ENCODE measurements around the gene DYNLL2.
"Not testable (repeated sequence)": the region's sequence is repeated elsewhere in the genome, so short reads cannot be mapped to it uniquely, and the experiment has no call there.

Gene DYNLL2

DNA sequence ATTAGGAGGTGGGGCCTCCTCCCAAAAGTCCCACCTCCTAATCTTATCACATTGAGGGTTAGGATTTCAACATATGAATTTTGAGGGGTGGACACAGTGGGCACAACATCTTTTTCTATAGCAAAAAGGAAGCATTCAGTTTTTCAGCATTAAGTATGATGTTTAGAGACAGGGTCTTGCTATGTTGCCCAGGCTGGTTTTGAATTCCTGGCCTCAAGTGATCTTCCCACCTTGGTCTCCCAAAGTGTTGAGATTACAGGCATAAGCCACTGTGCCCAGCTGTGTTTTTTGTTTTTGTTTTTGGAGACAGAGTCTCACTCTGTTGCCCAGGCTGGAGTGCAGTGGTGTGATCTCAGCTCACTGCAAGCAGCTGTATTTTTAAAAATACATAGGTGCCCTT, 18.7 kb downstream of the DYNLL2 start:
- DNase-seq (ENCODE audit: low read depth, low spot score), result not testable (repeated sequence)

DNA sequence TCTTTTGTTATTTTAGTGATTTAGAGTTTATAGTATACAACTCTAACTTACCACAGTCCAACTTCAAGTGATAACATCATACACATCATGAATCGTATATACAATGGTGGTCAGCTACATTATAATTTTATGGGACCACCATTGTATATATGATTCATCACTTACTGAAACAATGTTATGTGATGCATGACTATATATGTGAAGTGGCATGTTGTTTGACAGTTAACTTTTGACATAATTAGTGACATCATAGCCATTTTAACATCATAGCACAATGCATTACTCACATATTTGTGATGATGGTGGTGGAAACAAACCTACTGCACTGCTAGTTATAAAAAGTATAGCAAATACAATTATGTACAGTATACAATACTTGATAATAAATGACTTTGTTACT, 21.9 kb downstream of the DYNLL2 start:
- no peak for DNase-seq (ENCODE audit: low read depth, low spot score)

DNA sequence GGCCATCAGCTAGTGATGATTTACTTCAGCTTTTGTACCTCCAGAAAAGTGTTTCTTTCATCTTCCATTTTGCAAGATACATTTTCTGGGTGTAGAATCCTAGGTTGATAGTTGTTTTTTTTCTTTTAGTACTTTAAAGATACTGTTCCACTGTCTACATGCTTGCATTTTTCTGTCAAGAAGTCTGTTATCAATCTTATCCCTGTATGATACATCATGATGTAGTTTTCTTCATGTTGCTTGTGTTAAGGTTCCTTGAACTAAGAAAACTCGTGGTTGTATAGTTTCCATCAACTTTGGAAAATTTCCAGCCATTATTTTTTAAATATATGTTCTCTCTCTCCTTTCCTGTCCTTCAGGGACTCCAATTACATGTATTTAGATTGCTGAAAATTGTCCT, 24.1 kb downstream of the DYNLL2 start:
- no peak for DNase-seq (ENCODE audit: low read depth, low spot score)

DNA sequence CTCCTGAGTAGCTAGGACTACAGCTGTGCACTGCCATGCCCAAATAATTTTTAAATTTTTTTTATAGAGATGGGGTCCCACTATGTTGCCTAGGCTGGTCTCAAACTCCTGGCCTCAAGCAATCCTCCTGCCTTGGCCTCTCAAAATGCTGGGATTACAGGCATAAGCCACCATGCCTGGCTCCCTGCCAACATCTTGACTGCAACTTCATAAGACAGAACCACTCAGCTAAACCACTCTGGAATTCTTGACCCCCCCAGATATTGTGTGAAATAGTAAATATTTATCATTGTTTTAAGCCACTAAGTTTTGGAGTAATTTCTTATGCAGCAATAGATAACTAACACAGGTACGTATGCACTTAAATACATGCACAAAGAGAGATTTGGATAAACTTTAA, 26.0 kb downstream of the DYNLL2 start:
- no peak for DNase-seq (ENCODE audit: low read depth, low spot score)

DNA sequence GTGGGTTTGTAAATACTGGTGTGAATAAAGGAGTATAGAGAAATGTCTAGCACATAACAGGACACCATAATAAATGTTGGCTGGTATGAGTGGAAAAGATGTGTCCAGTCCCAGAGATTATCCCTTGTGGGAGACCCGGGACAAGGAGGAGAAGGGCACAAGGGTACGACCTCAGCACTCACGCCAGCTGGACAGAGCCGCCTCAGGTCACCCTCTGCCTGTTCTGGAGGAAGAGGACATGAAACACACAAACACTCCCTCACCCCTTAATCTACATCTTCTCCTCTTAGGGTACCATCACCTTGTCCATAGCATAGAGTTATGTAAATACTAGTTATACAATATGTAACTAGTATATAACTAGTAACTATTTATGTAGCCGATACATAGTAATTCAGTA, 26.8 kb downstream of the DYNLL2 start:
- DNase-seq (ENCODE audit: low read depth, low spot score), result no peak

DNA sequence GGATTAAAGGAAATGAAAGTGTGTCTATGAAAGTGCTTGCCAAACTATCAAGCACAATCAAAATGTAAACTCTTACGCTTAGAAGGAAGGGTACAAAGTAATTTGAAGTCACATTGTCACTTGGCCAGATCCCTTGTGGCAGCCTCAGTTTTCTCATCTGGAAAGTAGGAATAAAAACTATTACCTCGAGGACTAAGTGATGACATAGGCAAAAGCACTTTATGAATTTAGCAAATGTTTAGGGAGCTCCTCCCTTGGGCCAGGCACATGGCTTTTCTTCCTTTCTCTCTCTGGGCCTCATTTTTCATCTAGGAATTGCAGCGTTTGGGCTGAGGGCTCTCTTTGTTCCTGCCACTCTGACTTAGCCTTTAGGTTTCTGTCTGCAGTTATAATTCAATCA, 28.5 kb downstream of the DYNLL2 start:
- no peak for DNase-seq (ENCODE audit: low read depth, low spot score)

DNA sequence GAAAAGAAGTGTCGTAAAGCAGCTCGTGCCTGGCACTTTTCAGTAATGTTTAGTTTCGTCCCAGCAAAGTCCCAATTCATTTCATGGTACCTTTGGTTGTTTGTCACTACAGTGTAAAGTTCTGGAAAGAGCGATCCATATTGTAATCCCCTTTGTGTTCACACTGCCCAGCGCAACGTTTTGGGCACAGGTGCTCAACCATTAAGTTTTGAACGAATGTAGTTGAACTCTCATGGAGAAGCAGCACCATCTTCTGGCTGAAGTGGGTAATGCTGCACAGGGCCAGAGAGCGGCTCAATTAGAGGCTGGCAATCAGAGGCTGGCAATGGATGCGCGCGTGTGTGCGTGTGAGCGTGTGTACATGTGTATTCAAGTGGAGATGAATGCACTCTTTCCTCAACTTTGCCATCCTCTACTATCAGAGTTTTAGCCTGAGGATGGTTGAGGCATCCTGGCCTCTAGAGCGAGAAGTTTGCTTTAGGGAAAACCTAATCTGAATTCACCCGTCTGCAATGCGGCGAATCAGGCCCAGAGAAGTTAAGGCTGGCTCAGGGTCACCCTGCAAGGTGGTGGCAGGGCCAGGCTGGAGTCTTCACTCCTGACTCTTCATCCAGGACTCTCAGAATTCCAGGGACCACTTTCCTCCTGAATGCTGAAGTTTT, 29.9 kb downstream of the DYNLL2 start:
- peak; percentile 81 for DNase-seq (ENCODE audit: low read depth, low spot score)

DNA sequence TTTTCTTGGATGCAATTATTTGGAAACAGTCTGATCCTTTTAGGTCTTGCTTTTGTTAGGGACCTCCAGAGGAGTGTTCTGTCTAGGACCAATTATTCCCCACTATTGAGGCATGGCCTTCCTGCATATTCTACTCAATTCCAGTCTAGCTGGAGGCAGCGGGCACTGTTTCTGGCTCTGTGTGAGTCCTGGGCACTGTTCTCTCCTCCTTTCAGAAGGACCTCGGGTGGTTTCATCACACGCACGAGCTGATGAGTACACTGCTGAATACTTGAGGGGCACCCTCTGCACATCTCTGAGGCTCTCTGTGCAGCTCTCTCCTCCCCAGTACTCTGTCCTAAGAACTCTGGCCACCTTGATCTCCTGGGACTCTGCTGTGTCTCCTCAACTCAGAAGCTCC, 30.7 kb downstream of the DYNLL2 start:
- DNase-seq (ENCODE audit: low read depth, low spot score), result no peak

DNA sequence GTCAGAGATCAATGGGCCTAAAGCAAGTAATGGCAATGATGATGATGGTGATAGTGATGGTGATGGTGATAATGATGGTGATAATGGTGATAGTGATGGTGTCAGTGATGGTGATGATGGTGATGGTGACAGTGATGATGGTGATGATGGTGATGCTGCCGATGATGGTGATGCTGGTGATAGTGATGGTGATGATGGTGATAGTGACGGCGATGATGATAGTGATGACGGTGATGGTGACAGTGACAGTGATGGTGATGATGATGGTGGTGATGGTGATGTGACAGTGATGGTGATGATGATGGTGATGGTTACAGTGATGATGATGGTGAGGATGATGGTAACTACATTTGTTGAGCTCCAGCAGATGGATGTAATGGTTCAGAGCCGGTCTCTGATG, 34.2 kb downstream of the DYNLL2 start:
- no peak for DNase-seq (ENCODE audit: low read depth, low spot score)

DNA sequence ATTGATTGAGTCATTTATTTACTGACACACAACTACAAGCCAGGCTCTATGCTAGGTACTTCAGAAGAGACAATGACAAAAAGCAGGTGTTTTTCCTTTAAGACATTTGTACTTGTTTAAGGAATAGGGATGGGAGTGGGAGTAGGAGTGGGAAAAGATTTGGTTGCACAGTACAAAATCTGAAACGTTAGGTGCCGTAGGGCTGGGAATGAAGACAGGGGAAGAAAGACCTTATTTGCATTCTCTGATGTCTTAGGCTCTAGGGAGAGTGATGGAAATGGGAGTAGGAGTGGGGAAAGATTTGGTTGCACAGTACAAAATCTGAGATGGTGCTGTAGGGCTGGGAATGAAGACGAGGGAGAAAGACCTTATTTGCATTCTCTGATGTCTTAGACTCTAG, 36.3 kb downstream of the DYNLL2 start:
- no peak for DNase-seq (ENCODE audit: low read depth, low spot score)

DNA sequence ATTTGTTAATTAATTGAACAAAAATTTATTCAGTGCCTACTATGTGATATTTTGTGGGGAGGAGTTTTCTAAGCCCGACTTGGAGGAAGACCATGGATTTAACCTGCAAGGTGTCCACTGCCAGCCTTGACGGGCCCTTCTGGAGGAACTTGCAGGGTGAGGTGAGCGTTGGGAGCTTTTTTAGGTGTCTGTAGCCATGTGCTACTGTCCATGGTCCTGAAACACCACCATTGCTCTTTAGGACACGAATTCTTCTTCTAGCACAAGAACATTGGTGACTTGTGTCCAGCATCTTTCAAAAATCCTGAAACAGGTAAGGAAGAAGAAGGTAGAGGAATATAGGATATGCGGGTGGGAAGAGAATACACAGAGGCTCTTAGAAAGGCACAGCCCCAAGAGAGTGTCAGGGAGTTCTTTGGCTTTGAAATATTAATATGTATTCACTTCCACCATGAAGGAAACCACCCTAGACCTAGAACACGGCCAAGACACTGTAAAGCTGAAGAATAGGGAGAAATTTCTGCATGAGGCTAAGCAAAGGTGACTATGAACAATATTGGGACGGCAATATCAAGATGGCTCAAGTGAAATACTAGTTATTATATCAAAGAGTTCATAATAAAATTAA, 37.1 kb downstream of the DYNLL2 start:
- peak; percentile 75 for DNase-seq (ENCODE audit: low read depth, low spot score)

DNA sequence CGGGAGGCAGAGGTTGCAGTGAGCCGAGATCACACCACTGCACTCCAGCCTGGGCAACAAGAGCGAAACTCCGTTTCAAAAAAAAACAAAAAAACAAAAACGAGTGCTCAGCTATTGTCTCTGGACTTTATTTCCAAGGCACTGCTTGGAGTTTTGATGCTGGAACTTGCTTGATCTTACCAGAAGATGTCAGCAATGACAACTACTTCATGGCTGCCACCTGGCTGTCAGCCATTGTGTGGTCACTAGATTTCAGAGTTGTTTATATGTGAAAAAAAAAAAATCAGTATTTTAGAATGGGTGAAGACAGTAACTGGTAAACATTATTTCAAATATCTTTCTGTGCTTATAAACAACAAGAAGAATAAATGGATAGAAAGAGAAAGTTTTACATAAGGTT, 38.7 kb downstream of the DYNLL2 start:
- no peak for DNase-seq (ENCODE audit: low read depth, low spot score)

DNA sequence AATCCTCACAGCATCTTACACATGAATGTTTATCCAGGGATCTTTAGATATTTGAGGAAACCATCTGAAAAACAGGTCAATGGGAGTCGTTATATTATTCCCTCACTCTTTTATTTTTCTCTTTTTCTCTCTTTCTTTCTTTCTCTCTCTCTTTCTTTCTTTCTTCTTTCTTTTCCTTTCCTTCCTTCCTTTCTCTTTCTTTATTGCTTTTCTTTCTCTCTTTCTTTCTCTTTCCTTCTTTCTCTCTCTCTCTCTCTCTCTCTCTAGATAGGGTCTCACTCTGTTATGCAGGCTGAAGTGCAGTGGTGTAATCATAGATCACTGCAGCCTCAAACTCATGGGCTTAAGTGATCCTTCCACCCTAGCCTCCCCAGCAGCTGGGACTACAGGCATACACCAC, 44.6 kb downstream of the DYNLL2 start:
- DNase-seq (ENCODE audit: low read depth, low spot score), result no peak

DNA sequence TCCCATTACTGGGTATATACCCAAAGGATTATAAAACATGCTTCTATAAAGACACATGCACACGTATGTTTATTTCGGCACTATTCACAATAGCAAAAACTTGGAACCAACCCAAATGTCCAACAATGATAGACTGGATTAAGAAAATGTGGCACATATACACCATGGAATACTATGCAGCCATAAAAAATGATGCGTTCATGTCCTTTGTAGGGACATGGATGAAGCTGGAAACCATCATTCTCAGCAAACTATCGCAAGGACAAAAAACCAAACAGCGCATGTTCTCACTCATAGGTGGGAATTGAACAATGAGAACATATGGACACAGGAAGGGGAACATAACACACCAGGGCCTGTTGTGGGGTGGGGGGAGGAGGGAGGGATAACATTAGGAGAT, 49.5 kb downstream of the DYNLL2 start:
- not testable (repeated sequence) for DNase-seq (ENCODE audit: low read depth, low spot score)

DNA sequence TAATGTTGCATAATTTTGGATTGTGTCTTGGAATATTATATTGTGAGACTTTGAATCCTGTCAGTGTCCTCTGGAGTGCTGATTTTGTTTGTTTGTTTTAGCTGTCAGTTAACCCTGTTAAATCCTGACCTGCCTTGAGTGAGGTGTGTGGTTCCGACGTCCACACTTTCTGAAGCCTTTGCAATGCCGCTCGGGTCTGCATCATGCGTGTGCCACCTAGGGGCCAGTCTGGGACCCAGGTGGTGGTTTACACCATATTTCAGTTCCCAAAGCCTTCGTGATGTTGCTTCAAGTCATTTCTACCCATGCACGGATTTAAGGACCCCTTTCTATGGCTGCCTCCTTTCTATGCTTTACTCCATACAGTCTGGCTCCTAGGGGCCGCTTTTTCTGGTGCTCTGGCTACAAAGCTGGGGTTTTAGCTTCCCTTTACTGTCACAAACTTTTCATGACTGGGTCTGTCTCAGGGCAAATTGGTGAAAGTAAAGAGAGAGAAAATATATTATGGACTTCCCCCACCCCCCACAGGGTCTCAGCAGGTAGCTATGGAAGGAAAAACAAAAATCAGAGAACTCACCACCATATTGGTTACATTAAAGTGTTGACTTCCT, 53.6 kb downstream of the DYNLL2 start:
- DNase-seq (ENCODE audit: low read depth, low spot score), result peak; percentile 27

DNA sequence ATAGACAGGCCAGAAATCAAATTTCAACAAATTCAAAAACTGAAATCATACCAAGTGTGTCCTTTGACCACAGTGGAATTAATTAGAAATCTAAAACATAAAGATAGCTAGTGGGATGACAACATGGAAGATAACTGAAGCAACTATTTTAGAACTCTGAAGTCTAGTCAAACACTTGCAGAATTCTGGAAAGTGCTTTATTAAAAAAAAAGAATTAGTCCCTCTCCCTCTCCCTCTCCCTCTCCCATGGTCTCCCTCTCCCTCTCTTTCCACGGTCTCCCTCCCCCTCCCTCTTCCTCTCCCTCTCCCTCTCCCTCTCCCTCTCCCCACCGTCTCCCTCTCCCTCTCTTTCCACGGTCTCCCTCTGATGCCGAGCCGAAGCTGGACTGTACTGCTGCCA, 58.3 kb downstream of the DYNLL2 start:
- DNase-seq (ENCODE audit: low read depth, low spot score), result no peak

DNA sequence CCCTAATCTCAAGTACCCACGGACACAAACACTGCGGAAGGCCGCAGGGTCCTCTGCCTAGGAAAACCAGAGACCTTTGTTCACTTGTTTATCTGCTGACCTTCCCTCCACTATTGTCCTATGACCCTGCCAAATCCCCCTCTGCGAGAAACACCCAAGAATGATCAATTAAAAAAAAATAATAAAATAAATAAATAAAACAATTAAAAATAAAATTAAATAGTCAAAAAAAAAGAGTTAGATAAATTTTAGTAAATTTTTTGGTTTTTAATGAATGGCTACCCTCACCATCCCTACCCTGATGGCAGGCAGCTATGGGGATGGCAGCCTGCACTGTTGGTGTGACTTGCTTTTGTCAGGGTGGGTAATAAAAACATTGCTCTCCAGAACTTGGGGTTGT, 60.1 kb downstream of the DYNLL2 start:
- not testable (repeated sequence) for DNase-seq (ENCODE audit: low read depth, low spot score)

DNA sequence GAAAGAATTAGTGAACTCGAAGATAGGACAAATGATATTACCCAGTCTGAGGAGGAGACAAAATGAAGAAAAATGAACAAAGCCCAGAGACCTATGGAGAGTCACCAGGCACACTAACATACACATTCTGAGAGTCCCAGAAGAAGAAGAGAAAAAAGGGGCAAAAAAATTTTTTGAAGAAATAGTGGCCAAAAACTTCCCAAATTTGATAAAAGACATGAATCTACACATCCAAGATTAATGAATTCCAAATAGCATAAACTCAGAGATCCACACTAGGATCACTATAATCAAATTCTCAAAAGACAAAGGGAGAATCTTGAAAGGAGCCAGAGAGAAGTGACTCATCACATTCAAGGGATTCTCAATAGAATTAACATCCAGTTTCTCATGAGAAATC, 61.6 kb downstream of the DYNLL2 start:
- no peak for DNase-seq (ENCODE audit: low read depth, low spot score)
